ENCODE results near the gene UBC. TPM values are rescaled to one million over a fixed set of nuclear protein-coding genes. Genes with fewer than 3 reads are reported as not detected.
"Not testable (repeated sequence)": the region's sequence is repeated elsewhere in the genome, so short reads cannot be mapped to it uniquely, and the experiment has no call there.

UBC gene
- total RNA-seq, 2 experiments from 2014 or later, result 749 to 755 TPM

DNA sequence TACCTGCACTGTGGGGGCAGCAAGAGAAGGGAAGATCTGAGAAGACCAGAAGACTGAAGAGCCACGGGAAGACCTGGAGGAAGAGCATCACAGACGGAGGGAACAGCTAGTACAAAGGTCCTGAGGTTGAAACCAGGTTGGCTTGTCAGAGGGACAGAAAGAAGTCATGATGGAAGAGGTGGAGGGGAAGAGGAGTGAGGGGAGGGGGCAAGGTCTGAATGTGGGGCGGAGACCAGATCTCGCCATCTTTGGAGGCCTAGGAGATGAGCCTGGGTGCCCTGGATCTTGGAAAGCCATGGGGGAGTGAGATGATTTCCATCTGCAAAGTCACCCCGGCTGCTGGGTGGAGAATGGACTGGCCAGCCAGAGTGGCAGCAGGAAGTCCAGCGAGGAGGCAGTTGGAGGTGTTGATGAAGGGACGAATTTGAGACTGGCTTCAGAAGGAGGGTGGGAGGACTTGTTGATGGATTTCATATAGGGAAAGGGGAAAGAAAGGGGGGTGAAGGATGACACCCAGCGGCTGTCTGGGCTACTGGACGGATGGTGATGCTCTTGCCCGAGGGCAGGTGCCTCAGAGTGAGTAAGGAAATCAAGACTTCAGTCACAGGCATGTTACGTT lies 14.6 kb upstream of the UBC start:
- peaks cover 7% of the 10 kb centered on the region for H3K27me3 Mint-ChIP-seq

DNA sequence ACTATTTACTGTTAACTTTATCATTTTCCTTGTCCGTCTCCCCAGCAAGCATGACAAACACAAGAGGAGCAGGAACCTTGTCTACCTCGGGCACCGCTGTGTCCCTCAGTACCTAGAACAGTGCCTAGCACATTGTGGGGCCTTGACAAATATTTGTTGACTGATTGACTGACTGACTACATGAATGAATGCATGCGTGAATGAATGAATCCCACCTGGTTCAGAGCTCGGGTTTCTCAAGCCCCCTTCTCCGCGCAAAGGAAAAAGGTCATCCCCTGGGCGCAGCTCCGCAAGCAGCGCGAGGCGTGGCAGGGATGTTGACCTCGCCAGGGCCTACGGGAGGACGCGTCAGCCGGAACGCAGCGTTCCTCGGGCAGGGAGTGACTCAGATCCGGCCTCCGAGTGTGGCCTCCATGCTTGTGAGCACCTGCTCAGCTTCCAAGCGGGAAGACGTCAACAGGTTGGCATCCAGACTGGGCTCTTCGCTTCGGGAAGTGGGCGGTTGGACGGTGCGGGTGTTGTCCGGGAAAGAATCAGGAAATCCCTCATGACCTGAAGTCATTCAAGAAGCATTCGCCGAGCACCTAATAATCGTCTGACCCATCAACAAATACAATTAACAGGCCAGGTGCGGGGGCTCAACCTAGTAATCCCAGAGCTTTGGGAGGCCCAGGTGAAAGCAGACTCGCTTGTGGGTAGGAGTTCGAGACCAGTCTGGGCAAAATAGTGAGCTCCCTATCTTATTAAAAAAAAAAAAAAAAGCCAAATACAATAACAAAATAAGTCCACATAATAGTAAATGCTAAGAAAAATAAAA lies 13.9 kb upstream of the UBC start:
- Mint-ChIP-seq H3K4me1 (peaks cover 33% of the 10 kb centered on the region), H3K27me3 (peaks cover 7% of the 10 kb centered on the region), H3K4me3 (peak overlapping the region; percentile 89), H3K9me3 (no peaks in the 10 kb centered on the region), H3K36me3 (ENCODE audit: low read depth) (peaks cover 9% of the 10 kb centered on the region), H3K27ac (peak overlapping the region; percentile 96)
- DNase-seq, result peak; percentile 36
- ChIA-PET CTCF (interaction anchor here (2.4 to 10.6 kb wide), 3 partner anchors 10 to 21 kb away, joined by 13 to 122 read pairs (median 18); no protein-coding TSS in a partner anchor), POLR2A (interaction anchor here (0.6 kb wide), 1 partner anchor 14 kb away, joined by 3 read pairs; the partner anchor contains the start of gene UBC)

More for the DNA sequence above, 14.6 kb upstream of the UBC start:
- peak overlapping the region; percentile 89 for H3K4me3 Mint-ChIP-seq
- POLR2A ChIA-PET, result interaction anchor here (0.6 kb wide), 1 partner anchor 14 kb away, joined by 3 read pairs; the partner anchor contains the start of gene UBC
- CTCF ChIA-PET, result interaction anchor here (2.4 to 10.6 kb wide), 3 partner anchors 9 to 22 kb away, joined by 13 to 122 read pairs (median 18); no protein-coding TSS in a partner anchor
- no peaks in the 10 kb centered on the region for H3K9me3 Mint-ChIP-seq
- peaks cover 9% of the 10 kb centered on the region for H3K36me3 Mint-ChIP-seq (ENCODE audit: low read depth)
- DNase-seq, result no peak
- H3K4me1 Mint-ChIP-seq, result peaks cover 33% of the 10 kb centered on the region
- H3K27ac Mint-ChIP-seq, result peak overlapping the region; percentile 60

DNA sequence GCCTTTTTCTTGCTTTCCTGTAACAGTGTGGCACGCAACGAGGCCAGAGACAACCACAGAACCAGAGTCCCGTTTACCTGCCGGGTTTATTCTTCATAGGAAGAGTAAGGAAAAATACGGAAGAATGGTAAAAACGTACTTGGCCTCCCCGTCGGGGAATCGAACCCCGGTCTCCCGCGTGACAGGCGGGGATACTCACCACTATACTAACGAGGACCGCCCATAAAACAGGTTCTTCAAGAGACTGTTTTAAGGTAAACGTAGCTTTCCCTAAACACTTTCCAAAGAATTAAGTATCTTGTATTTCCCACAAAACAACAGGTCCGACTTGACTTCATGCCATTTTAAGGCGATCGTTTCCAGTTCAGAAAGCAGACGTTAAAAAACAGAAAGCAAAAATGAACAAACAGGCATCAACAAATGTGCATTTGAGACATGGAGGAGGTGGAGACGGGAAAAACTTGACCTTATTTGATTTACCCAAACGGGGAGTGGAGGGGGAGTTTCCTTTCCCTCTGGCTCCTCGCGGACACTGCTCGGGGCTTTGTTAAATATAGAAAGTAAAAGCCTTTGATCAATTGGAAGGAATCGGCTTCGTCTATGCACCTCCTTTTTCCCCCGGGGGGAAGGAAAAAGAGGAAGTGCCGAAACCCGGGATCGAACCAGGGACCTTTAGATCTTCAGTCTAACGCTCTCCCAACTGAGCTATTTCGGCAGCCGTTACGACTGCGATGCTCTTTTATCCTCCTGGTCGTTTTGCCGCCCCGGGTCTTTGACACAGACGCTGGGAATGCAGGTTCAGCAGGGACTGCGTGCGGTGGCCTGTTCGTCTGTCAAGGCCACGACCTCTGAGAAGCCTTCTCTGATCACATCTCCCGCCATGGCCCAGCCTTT lies 13.0 kb upstream of the UBC start:
- Mint-ChIP-seq H3K9me3 (no peaks in the 10 kb centered on the region), H3K36me3 (ENCODE audit: low read depth) (peaks cover 9% of the 10 kb centered on the region), H3K4me1 (peaks cover 37% of the 10 kb centered on the region), H3K27ac (peak overlapping the region; percentile 96), H3K27me3 (peaks cover 7% of the 10 kb centered on the region), H3K4me3 (peak overlapping the region; percentile 89)
- CTCF ChIA-PET, result interaction anchor here (0.6 to 10.6 kb wide), 4 partner anchors 9 to 21 kb away, joined by 3 to 122 read pairs (median 16); no protein-coding TSS in a partner anchor
- peak; percentile 91 for DNase-seq
- POLR2A ChIA-PET, result interaction anchor here (0.6 kb wide), 1 partner anchor 13 kb away, joined by 3 read pairs; no protein-coding TSS in a partner anchor

DNA sequence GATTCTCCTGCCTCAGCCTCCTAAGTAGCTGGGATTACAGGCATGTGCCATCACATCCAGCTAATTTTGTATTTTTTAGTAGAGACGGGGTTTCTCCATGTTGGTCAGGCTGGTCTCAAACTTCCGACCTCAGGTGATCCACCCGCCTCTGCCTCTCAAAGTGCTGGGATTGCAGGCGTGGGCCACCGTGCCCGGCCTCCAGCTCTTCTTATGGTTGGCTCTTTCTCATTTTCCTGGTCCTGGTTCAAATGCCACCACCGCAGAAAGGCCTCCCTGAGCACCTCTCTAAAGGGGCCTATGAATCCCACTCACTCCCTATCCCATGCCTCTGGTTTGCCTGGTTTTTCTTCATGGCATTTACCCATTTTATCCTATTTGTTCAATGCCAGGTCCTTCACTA lies 11.3 kb upstream of the UBC start:
- not testable (repeated sequence) for H3K36me3 Mint-ChIP-seq (ENCODE audit: low read depth); DNase-seq
- peaks cover 51% of the 10 kb centered on the region for H3K4me1 Mint-ChIP-seq

DNA sequence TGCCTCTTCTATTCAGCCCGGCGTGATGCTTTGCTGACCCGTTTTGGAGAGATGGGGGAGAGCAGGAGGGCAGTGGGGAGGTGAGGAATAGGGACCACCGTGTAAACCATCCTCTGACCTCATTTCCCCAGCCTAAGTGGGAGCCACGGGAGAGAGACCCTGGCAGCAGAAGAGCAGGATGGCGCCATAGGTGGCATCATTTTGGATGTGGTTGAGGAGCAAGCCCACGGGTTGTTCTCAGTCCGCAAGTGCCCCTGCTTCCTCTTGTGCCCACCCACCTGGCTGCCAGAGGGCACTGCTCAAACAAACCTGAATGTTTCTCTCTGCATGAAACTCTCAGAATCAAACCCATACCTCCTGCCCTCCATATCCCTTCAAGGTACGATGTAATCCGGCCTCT lies 10.7 kb upstream of the UBC start:
- Mint-ChIP-seq H3K27ac (no peak overlapping the region), H3K4me1 (peaks cover 55% of the 10 kb centered on the region), H3K4me3 (no peak overlapping the region), H3K27me3 (peaks cover 7% of the 10 kb centered on the region), H3K9me3 (no peaks in the 10 kb centered on the region), H3K36me3 (ENCODE audit: low read depth) (peaks cover 9% of the 10 kb centered on the region)
- POLR2A ChIA-PET, result no interaction called here
- CTCF ChIA-PET, result interaction anchor here (10.6 kb wide), 1 partner anchor 13 kb away, joined by 122 read pairs; no protein-coding TSS in a partner anchor
- DNase-seq, result no peak

More for the DNA sequence above, 11.3 kb upstream of the UBC start:
- POLR2A ChIA-PET, H3K27me3 Mint-ChIP-seq, H3K9me3 Mint-ChIP-seq, H3K4me3 Mint-ChIP-seq: not testable (repeated sequence)
- H3K27ac Mint-ChIP-seq, result peak overlapping the region; percentile 21
- CTCF ChIA-PET, result interaction anchor here (0.9 to 10.6 kb wide), 3 partner anchors 10 to 19 kb away, joined by 3 to 122 read pairs (median 4); no protein-coding TSS in a partner anchor

DNA sequence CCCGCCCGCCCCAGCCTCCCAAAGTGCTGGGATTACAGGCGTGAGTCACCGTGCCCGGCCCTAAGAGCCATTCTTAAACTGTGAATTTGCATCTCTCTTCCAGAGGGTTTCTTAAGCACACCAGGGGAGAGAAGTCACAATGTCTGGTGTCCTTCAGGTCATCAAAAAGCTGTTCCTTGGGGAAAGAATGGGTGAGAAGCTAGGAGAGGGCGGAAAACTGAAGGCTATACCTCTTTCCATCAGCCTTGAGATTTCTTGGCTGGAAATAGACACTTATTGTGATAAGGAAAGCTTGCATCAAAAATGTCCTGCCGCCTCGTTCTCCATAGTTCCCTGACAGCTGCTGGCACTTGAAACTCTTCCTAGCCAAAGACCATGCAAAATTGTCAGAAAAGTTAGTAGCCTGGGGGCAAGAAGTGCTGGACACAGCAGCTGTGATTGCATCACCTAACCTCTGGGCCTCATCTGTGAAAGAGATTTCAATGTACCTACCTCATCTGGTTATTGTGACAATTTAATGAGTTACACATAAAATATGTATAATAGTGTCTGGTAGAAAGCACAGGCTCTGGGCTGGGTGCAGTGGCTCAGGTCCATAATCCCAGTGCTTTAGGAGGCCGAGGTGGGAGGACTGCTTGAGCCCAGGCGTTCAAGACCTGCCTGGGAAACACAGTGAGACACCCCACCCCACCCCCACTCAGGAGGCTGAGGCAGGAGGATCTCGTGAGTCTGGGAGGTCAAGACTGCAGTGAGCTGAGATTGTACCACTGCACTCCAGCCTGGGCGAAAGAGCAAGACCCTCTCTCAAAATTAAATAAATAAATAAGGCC lies 9.7 kb upstream of the UBC start:
- Mint-ChIP-seq H3K27me3 (peaks cover 7% of the 10 kb centered on the region), H3K4me1 (peaks cover 59% of the 10 kb centered on the region), H3K9me3 (no peaks in the 10 kb centered on the region), H3K36me3 (ENCODE audit: low read depth) (peaks cover 9% of the 10 kb centered on the region), H3K27ac (no peak overlapping the region), H3K4me3 (no peak overlapping the region)
- CTCF ChIA-PET, result interaction anchor here (10.6 kb wide), 1 partner anchor 14 kb away, joined by 122 read pairs; no protein-coding TSS in a partner anchor
- POLR2A ChIA-PET, result interaction anchor here (0.6 kb wide), 1 partner anchor 11 kb away, joined by 3 read pairs; no protein-coding TSS in a partner anchor
- DNase-seq, result no peak

DNA sequence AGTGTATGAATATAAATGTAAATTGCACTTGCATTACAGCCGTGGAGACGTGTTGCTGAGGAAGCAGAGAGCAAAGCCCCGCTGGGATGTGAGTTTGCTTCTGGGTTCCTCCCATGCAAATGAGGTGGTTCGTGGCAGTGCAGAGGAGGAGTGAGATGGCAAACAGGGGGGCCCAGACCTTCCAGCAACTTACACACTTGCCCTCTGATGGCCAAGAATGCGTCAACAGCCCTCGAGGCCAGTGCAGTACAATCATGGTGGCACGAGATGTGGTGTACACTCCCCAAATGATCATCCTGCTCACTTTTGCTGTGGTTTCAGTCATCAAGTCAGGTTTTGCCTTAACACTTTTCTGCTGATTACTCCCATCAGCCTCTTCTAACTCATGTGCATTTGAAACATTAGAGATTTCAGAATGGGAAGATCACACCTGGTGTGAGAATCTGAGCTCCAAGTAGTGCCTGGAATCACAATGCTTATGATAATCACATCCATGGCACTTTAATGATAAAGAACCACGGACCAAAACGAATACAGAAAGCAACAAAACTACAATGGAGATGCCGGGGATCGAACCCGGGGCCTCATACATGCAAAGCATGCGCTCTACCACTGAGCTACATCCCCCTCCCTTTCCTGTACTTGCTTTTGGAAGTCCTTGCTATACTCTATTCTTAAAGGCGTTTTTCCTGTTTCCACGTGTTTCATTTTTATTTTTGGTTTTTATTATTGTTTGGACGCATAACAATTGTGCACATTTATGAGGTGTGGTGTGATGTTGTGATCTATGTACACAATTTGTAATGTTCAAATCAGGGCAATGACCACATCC lies 7.0 kb upstream of the UBC start:
- Mint-ChIP-seq H3K27ac (peak overlapping the region; percentile 97), H3K9me3 (no peaks in the 10 kb centered on the region), H3K27me3 (no peaks in the 10 kb centered on the region), H3K36me3 (ENCODE audit: low read depth) (no peaks in the 10 kb centered on the region), H3K4me1 (peaks cover 61% of the 10 kb centered on the region), H3K4me3 (peak overlapping the region; percentile 62)
- DNase-seq, result peak; percentile 77
- ChIA-PET CTCF (interaction anchor here (0.6 to 10.6 kb wide), 3 partner anchors 15 to 111 kb away, joined by 3 to 122 read pairs (median 12); no protein-coding TSS in a partner anchor), POLR2A (no interaction called here)

DNA sequence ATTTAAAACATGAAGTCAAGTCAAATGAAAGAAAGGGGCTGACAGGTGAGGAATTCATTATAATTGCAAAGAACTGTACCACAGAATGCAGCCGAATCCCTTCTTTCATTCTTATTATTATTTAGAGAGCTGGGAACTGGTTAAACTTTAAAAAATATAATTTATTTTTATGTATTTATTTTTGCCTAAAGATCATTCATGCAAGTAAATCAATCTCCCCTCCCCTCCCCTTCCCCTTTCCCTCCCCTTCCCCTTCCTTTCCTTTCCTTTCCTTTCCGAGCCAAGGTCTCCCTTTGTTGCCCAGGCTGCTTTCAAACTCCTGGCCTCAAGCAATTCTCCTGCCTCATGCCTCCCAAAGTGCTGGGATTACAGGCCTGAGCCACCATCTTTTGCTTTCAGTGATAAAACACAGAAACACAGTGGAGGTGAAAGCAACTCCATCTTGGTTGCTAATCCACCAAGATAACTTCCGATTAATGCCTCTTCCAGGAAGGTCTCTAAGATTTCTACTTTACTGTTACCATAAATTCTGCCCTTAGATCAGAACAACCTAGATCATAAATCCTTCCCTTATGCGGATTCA lies 6.0 kb upstream of the UBC start:
- Mint-ChIP-seq H3K27me3 (no peaks in the 10 kb centered on the region), H3K4me3 (peak overlapping the region; percentile 67), H3K9me3 (no peaks in the 10 kb centered on the region), H3K27ac (peak overlapping the region; percentile 97), H3K4me1 (peaks cover 71% of the 10 kb centered on the region), H3K36me3 (ENCODE audit: low read depth) (no peaks in the 10 kb centered on the region)
- CTCF ChIA-PET, result interaction anchor here (3.5 to 10.6 kb wide), 3 partner anchors 7 to 18 kb away, joined by 18 to 122 read pairs (median 42); no protein-coding TSS in a partner anchor
- POLR2A ChIA-PET, result interaction anchor here (0.6 kb wide), 3 partner anchors 10 to 171 kb away, joined by 3 read pairs; no protein-coding TSS in a partner anchor
- DNase-seq, result no peak

DNA sequence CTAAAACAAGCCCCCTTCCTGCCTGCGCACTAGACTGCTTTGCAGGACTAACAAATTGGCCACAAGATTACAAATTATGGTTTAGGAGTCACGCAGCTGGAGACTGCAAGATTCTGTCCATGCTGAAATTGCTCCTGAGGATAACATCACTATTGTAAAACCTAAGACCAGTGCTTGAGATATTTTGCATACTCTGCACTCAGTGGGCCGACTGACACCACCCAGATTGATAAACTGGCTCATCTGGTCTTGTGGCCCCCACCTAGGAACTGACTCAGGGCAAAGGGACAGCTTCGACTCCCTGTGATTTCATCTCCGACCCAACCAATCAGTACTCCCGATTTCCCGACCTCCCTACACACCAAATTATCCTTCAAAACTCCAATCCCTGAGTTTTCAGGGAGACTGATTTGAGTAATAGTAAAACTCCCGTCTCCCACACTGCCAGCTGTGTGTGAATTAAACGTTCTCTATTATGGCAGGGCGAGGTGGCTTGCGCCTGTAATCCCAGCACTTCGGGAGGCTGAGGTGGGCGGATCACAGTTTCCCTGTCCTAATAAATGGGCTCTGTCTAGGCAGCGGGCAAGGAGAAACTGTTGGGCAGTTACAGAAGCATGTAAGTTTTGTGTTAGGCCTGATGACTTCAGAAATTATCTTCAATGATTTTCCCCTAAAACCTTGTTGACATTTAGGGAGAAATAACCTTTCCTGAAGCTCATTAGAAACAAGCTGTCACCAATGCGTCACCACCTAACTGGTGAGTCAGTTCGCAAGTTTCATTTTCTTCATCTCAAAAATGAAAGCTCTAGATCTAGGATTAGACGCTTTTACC lies 5.3 kb upstream of the UBC start:
- DNase-seq, result peak; percentile 57
- POLR2A ChIA-PET, result interaction anchor here (0.6 kb wide), 3 partner anchors 9 to 170 kb away, joined by 3 read pairs; no protein-coding TSS in a partner anchor
- Mint-ChIP-seq H3K27me3 (no peaks in the 10 kb centered on the region), H3K9me3 (no peaks in the 10 kb centered on the region), H3K4me3 (peak overlapping the region; percentile 67), H3K27ac (peak overlapping the region; percentile 97), H3K36me3 (ENCODE audit: low read depth) (no peaks in the 10 kb centered on the region), H3K4me1 (peaks cover 72% of the 10 kb centered on the region)
- CTCF ChIA-PET, result interaction anchor here (1.2 to 10.6 kb wide), 5 partner anchors 8 to 23 kb away, joined by 3 to 122 read pairs (median 18); no protein-coding TSS in a partner anchor

DNA sequence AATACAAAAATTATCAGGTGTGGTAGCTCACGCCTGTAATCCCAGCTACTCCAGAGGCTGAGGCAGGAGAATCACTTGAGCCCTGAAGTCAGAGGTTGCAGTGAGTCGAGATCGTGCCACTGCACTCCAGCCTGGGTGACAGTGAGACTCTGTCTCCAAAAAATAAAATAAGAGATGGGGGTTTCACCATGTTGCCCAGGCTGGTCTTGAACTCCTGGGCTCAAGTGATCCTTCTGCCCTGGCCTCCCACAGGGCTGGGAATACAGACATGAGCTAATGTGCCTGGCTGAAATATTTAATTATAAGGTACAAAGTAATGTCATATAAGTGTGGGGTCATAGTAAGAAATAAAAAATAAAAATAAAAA lies 4.2 kb upstream of the UBC start:
- POLR2A ChIA-PET, result interaction anchor here (2.2 kb wide), 1 partner anchor 21 kb away, joined by 15 read pairs; no protein-coding TSS in a partner anchor
- CTCF ChIA-PET, result interaction anchor here (1.2 to 10.6 kb wide), 5 partner anchors 9 to 24 kb away, joined by 3 to 122 read pairs (median 18); no protein-coding TSS in a partner anchor
- not testable (repeated sequence) for H3K27me3 Mint-ChIP-seq, H3K9me3 Mint-ChIP-seq, DNase-seq
- Mint-ChIP-seq H3K27ac (peak overlapping the region; percentile 100), H3K4me3 (peak overlapping the region; percentile 99), H3K4me1 (peaks cover 77% of the 10 kb centered on the region), H3K36me3 (ENCODE audit: low read depth) (peaks cover 11% of the 10 kb centered on the region)

Data from activated CD4-positive, alpha-beta T cell treated with anti-CD3 and anti-CD28 coated beads, Interleukin-2, amount 10 ng/mL, durations not matched to agents 7 days and 5 days (primary cell).